HCT116 (cell line): ENCODE data around the gene PRKCA. TPM values are rescaled to one million over a fixed set of nuclear protein-coding genes. Genes with fewer than 3 reads are reported as not detected.

Experiments
- ATAC-seq: fragments of 200-7000 bp; cut with Tn5 transposase; 2 replicates; pipeline ENCODE4 v1.9.1; 2020; ENCODE audit warnings: mild to moderate bottlenecking, moderate library complexity
- BruUV-seq: library from RNA; stranded (reverse); fragments of 400-500 nt; replicated peaks from 2 replicates; lab custom pipeline; 2021; lab: Mats Ljungman, UMichigan
- CTCF ChIA-PET: fragments of 300-600 bp; sonication (Branson Sonifier 250); formaldehyde crosslinking; loops from one replicate; lab custom pipeline; 2021; ENCODE audit warnings: antibody characterized with exemption; lab: Charles Lee
- POLR2A ChIA-PET: fragments of 300-600, 350-600 bp; sonication (Branson Sonifier 250); formaldehyde crosslinking; loops from one replicate; lab custom pipeline; 2021; ENCODE audit warnings: antibody characterized with exemption; lab: Charles Lee
- RAD21 ChIA-PET, 2 experiments: fragments of 300-600 bp; sonication (Branson Sonifier 250); formaldehyde crosslinking; loops; one replicate each; lab custom pipeline; 2023; ENCODE audit warnings: low total read pairs in 2 of 2; ENCODE audit not compliant: uncharacterized antibody in 2 of 2, unreplicated experiment in 2 of 2, low non-redundant PET in 1 of 2; lab: Charles Lee
- DNase-seq: peaks from one replicate; pipeline ENCODE4 v3.0.0-alpha.2; 2010; ENCODE audit warnings: low read depth, low spot score
- H2AFZ ChIP-seq: fragments of 200-600 bp; shearing (Covaris generic), sonication (generic); 2 replicates; pipeline ENCODE4 v1.6.1; 2017; ENCODE audit warnings: low read depth, mixed run types, mixed read lengths, antibody characterized with exemption, low read length; ENCODE audit not compliant: poor library complexity, severe bottlenecking
- H3K27ac ChIP-seq: 2 replicates; pipeline ENCODE4 v1.5.1; 2012; ENCODE audit warnings: low read depth, low read length
- H3K27me3 ChIP-seq: fragments of 200-600 bp; sonication (generic); 2 replicates; pipeline ENCODE4 v1.6.1; 2016; ENCODE audit warnings: mixed run types, low read length, mixed read lengths; ENCODE audit not compliant: insufficient read depth
- H3K36me3 ChIP-seq, 2 experiments: fragments of 200-500 bp in 1 of 2; fragments of 200-600 bp in 1 of 2; sonication (Bioruptor generic) in 1 of 2; sonication (generic) in 1 of 2; 2 replicates each; pipeline versions ENCODE4 v1.5.1 to v1.6.1; 2014 to 2016; ENCODE audit warnings: low read length in 2 of 2, inconsistent platforms in 1 of 2, mixed read lengths in 1 of 2, mixed run types in 1 of 2; ENCODE audit not compliant: insufficient read depth in 2 of 2, control insufficient read depth in 1 of 2
- H3K4me1 ChIP-seq, 2 experiments: fragments of 200-600 bp in 1 of 2; sonication (generic) in 1 of 2; 2 replicates each; pipeline versions ENCODE4 v1.5.1 to v1.6.1; 2012 to 2017; ENCODE audit warnings: low read length in 2 of 2, inconsistent platforms in 1 of 2, mild to moderate bottlenecking in 1 of 2, mixed read lengths in 1 of 2, mixed run types in 1 of 2, moderate library complexity in 1 of 2; ENCODE audit not compliant: insufficient read depth in 2 of 2, control insufficient read depth in 1 of 2
- H3K4me2 ChIP-seq: fragments of 200-600 bp; sonication (generic); 2 replicates; pipeline ENCODE4 v1.6.1; 2017; ENCODE audit warnings: mixed run types, low read length, mixed read lengths
- H3K4me3 ChIP-seq, 2 experiments: fragments of 200-600 bp in 1 of 2; sonication (generic) in 1 of 2; replicated peaks in 1 of 2; 2 replicates each; pipeline ENCODE4 v1.5.1; 2011 to 2016; ENCODE audit warnings: low read length in 2 of 2, control low read depth in 1 of 2, low read depth in 1 of 2, mild to moderate bottlenecking in 1 of 2, mixed read lengths in 1 of 2, mixed run types in 1 of 2
- H3K79me2 ChIP-seq: fragments of 200-600 bp; sonication (generic); 2 replicates; pipeline ENCODE4 v1.6.1; 2017; ENCODE audit warnings: mild to moderate bottlenecking, mixed run types, low read length, moderate library complexity, mixed read lengths; ENCODE audit not compliant: insufficient read depth
- H3K9ac ChIP-seq: fragments of 200-600 bp; sonication (generic); 2 replicates; pipeline ENCODE4 v1.6.1; 2016; ENCODE audit warnings: low read length, mixed read lengths
- H3K9me2 ChIP-seq: fragments of 200-600 bp; sonication (generic), shearing (Covaris generic); 2 replicates; pipeline ENCODE4 v1.6.1; 2017; ENCODE audit warnings: mixed run types, mild to moderate bottlenecking, moderate library complexity; ENCODE audit not compliant: insufficient read depth
- H3K9me3 ChIP-seq, 2 experiments: fragments of 200-500 bp in 1 of 2; fragments of 200-600 bp in 1 of 2; sonication (Bioruptor generic) in 1 of 2; sonication (generic) in 1 of 2; 2 replicates each; pipeline ENCODE4 v1.6.1; 2014 to 2017; ENCODE audit warnings: low read length in 2 of 2, mixed read lengths in 2 of 2, inconsistent platforms in 1 of 2, low read depth in 1 of 2, mild to moderate bottlenecking in 1 of 2, mixed run types in 1 of 2, moderate library complexity in 1 of 2; ENCODE audit not compliant: control insufficient read depth in 1 of 2, insufficient read depth in 1 of 2
- H4K20me1 ChIP-seq: fragments of 200-600 bp; sonication (generic), shearing (Covaris generic); 2 replicates; pipeline ENCODE4 v1.6.1; 2017; ENCODE audit warnings: mixed run types, mild to moderate bottlenecking, moderate library complexity; ENCODE audit not compliant: insufficient read depth
- ATF3 ChIP-seq: IDR thresholded peaks from 2 replicates; pipeline ENCODE4 v1.6.1; 2012
- CBX3 ChIP-seq: IDR thresholded peaks from 2 replicates; pipeline ENCODE4 v1.6.1; 2012; ENCODE audit warnings: low read depth
- CEBPB ChIP-seq: IDR thresholded peaks from 2 replicates; pipeline ENCODE4 v1.6.1; 2012; ENCODE audit warnings: low read depth
- ELF1 ChIP-seq: IDR thresholded peaks from 2 replicates; pipeline ENCODE4 v1.6.1; 2012; ENCODE audit warnings: low read depth, borderline replicate concordance
- MAX ChIP-seq: IDR thresholded peaks from 2 replicates; pipeline ENCODE4 v1.6.1; 2012
- RAD21 ChIP-seq: IDR thresholded peaks from 2 replicates; pipeline ENCODE4 v1.6.1; 2012; ENCODE audit warnings: low read depth, mild to moderate bottlenecking
- REST ChIP-seq: IDR thresholded peaks from 2 replicates; pipeline ENCODE4 v1.6.1; 2012; ENCODE audit warnings: low read depth
- SIN3A ChIP-seq: IDR thresholded peaks from 2 replicates; pipeline ENCODE4 v1.6.1; 2012; ENCODE audit warnings: low read depth
- SRF ChIP-seq: IDR thresholded peaks from 2 replicates; pipeline ENCODE4 v1.6.1; 2012; ENCODE audit warnings: low read depth
- ZNF274 ChIP-seq: fragments of 200-500 bp; sonication (Bioruptor generic); IDR thresholded peaks from 2 replicates; pipeline ENCODE4 v1.6.1; 2014; ENCODE audit warnings: mild to moderate bottlenecking, low read depth, low read length, inconsistent platforms
- intact Hi-C: fragments of 100-400 bp; cut with micrococcal nuclease; formaldehyde crosslinking; loops from 2 replicates; pipeline ENCODE4 v1.10.0; 2022
- total RNA-seq: library from RNA; stranded (reverse); gene quantifications from one replicate; pipeline ENCODE4 v1.2.1, GENCODE V29; 2021; ENCODE audit not compliant: unreplicated experiment

Gene PRKCA
- total RNA-seq, 1 experiment from 2014 or later, result 18.8 TPM

- BruUV-seq, result no TSS peak
Measured at GRCh38 chr17:66595893-66596292, 293.5 kb downstream of the PRKCA start.

GRCh38 chr17:66602659-66603384, 300.4 kb downstream of the PRKCA start:
- Histone ChIP-seq H3K4me2 (no peak overlapping the region), H2AFZ (no peak overlapping the region), H3K36me3 (no peaks in the 10 kb centered on the region), H3K9me3 (no peaks in the 10 kb centered on the region), H3K27me3 (no peaks in the 10 kb centered on the region), H4K20me1 (no peaks in the 10 kb centered on the region), H3K79me2 (no peaks in the 10 kb centered on the region), H3K9me2 (no peaks in the 10 kb centered on the region; the same call in 1 of the 2 replicates), H3K27ac (no peak overlapping the region), H3K4me3 (no peak overlapping the region), H3K9ac (no peak overlapping the region), H3K4me1 (no peaks in the 10 kb centered on the region)
- no peak for TF ChIP-seq MAX
- TF ChIP-seq CEBPB, result no peak
- no peak for TF ChIP-seq SIN3A
- no peak for TF ChIP-seq REST
- no peak for TF ChIP-seq ATF3
- TF ChIP-seq CBX3, result no peak
- no peak for TF ChIP-seq RAD21
- ChIA-PET RAD21 (no interaction called here), POLR2A (no interaction called here), CTCF (no interaction called here)
- BruUV-seq, result no TSS peak
- no peak for ATAC-seq
- intact Hi-C loops, result no loop called here
- no peak for DNase-seq

More at GRCh38 chr17:66595893-66596292, 293.5 kb downstream of the PRKCA start:
- no peaks in the 10 kb centered on the region for H3K36me3 ChIP-seq
- intact Hi-C loops, result no loop called here
- H3K4me2 ChIP-seq, result no peak overlapping the region
- ChIA-PET POLR2A (no interaction called here), RAD21 (no interaction called here), CTCF (no interaction called here)
- ATAC-seq (no peak), DNase-seq (no peak)
- no peaks in the 10 kb centered on the region for H3K9me3 ChIP-seq
- H3K27ac ChIP-seq, result no peak overlapping the region
- H3K9me2 ChIP-seq, result no peaks in the 10 kb centered on the region
- H3K4me1 ChIP-seq, result no peaks in the 10 kb centered on the region
- H3K4me3 ChIP-seq, result no peak overlapping the region
- H4K20me1 ChIP-seq, result no peaks in the 10 kb centered on the region
- H2AFZ ChIP-seq, result no peak overlapping the region
- H3K79me2 ChIP-seq, result no peaks in the 10 kb centered on the region
- TF ChIP-seq RAD21 (no peak), MAX (no peak), ELF1 (no peak), ZNF274 (no peak), SRF (no peak), CBX3 (no peak)
- no peaks in the 10 kb centered on the region for H3K27me3 ChIP-seq
- H3K9ac ChIP-seq, result no peak overlapping the region
